Epidermal melanocyte (primary cell): Measurements from ENCODE around the gene MAST2.
"Not testable (repeated sequence)": the region's sequence is repeated elsewhere in the genome, so short reads cannot be mapped to it uniquely, and the experiment has no call there.

Experiments used
- DNase-seq: peaks from one replicate; pipeline ENCODE4 v3.0.0; 2011; ENCODE audit warnings: low spot score; ENCODE audit not compliant: insufficient read length

Gene MAST2

DNA sequence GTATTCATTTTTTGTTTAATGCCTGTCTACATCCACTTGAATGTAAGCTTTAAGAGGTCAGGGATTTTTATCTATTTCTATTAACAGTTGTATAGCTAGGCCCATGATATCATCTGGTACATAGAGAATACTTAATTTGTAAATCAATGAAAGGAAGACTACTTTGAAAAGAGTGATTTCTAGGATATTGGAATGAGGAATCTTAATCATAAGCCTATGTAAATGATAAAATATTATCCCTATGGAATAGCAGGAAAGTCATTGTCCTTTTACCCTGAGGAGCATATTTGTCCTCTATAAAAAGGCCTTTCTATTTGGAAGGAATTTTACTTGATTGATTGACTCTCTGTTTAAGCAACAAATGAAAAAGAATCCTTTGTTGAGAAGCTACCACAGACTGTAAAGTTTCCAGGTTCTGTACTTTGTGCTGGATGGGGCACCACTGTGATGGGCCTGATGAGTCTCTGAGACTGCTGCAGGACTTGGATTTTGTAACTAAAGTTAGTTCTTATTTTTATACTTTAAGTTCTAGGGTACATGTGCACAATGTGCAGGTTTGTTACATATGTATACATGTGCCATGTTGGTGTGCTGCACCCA is 53.8 kb downstream of the MAST2 start:
- no peak for DNase-seq

DNA sequence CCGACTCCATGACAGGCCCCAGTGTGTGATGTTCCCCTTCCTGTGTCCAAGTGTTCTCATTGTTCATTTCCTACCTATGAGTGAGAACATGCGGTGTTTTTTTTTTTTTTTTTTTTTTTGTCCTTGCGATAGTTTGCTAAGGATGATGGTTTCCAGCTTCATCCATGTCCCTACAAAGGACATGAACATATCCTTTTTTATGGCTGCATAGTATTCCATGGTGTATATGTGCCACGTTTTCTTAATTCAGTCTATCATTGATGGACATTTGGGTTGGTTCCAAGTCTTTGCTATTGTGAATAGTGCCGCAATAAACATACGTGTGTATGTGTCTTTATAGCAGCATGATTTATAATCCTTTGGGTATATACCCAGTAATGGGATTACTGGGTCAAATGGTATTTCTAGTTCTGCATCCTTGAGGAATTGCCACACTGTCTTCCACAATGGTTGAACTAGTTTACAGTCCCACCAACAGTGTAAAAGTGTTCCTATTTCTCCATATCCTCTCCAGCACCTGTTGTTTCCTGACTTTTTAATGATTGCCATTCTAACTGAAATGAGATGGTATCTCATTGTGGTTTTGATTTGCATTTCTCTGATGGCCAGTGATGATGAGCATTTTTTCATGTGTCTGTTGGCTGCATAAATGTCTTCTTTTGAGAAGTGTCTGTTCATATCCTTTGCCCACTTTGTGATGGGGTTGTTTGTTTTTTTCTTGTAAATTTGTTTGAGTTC is 54.5 kb downstream of the MAST2 start:
- not testable (repeated sequence) for DNase-seq

DNA sequence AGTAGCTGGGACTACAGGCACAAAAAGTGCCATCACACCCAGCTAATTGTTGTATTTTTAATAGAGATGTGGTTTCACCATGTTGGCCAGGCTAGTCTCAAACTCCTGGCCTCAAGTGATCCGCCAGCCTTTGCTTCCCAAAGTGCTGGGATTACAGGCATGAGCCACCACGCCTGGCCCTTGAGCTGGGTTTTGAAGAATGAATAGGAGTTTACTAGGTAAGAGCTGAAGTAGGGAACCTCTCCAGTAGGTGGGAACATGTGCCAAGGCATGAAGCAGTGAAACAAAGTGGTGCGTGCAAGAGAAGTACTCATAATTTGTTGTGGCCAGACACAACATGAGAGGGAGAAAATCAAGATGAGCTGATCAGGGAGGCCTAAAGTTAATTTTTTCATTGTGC is 55.8 kb downstream of the MAST2 start:
- no peak for DNase-seq

DNA sequence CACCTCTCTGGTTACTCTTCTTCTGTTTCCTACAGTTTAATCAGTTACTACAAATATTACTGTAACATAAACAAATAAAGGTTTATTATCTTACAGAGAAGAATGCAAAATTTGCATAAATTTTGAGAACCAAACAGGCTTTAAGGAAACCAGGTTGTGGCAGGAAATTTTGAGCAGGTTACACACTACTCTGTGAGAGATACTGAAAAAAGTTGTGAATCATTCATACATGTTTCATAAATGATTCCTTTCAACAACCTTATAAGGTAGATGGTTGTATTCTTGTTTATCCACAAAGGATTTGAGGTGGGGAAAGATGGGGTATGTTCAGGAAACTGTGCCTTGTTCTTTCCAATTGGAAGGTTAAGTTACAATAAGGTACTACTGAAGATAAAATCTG is 58.6 kb downstream of the MAST2 start:
- no peak for DNase-seq

DNA sequence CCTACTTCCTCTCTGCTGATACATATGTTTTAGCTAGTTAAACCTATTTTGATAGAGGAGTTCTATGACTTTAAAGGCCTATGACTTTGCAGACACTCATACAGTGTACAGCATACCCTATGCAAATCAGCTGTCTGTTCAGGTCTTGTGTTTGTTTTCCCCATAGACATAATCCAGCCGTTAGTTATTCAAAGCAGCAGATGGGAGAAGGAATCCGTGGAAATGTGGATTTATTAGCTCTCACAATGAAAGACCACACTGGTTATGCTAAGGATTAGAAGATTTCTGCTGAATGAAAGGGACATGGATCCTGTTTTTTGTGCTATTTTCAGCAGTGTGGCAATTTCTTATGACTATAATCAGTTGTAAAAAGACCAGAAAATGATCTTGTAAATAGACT is 59.8 kb downstream of the MAST2 start:
- DNase-seq: peak; percentile 34

DNA sequence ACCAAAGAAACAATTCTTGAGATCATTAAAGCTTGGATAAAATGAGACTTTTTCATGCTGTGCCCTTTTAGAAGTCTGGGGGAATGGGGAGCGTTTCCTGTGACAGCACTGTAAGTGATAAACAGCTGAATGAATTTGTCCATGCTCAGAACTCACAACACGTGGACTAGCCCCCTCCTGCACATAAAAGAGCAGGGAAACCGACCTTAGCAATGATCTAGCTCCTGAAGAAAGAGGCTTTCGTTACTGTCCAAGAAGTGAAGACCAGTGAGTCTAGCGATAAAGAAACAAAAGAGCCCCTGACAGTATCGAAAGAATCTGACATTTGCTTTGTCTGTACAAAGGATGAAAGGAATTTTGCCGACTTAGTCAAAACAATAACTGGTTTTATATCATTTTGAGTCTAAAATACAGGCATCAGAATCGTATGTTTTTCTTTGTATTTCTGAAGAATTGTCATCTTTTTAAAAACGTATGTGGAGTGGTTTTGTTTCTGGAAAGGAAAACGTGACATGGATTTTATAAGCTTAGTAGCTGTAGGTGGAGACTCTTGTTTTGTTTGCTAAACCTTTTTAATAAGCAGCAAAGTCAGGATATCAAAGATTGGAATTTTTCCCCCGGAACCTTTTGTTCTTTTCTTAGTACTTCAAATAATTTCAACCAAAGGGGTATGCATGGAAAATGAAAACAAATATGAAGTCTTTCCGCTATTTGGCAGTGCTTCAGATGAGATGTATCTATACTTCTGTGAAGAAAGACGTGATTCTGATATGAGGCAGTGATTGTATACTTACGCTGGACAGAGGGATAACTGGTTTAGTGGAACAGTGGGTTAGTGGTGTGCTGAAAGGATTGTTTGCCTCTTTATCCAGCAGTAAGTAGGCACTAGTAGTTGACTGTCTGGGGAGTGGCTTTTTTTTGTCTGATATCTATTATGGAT is 61.0 kb downstream of the MAST2 start:
- DNase-seq: no peak

DNA sequence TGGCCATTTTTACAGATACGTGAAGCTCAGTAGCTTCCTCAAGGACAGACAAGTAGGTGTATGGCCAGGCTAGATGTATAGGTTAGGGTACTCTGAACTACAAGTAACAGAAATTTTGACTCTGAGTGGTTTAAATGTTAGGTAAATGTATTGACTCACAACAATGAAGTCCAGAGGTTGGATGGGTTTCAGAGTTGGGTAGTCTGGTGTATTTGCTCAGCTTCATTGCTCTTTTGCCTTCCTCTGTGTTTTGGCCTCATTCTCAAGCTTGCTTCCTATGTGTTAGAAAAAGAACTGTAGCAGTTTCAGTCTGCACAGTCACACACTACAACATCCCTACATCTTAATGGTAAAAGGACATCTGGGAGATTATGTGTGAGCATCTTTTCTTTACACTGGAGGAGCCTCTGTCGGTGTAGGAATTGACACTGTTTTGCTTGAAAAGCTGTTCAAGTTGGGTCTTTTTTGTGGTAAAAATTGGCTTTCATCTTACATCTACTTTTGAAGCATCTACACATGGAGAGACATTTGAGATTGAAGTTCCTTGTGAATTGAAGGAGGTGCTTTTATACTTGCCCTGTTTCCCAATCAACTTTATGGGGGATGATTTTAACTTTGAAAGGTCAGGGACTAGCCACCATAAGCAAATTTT is 64.4 kb downstream of the MAST2 start:
- no peak for DNase-seq

DNA sequence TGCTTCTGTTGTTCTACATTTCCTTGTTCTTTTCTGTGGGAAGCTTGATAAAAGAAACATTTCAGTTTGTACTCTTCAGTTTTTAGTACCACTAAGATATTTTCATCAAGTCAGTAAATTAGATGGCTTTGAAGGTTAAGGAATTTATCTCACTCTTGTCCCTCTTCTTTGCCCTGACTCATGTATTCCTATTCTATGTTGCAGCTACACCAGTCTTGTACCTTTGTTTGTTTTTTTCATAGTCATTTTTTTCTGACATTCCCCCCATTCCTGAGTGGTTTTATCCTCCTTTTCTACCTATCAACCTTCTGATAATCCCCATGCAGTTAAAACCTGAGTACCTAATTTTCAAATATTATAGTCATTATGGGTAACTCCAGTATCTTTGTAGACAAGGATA is 65.4 kb downstream of the MAST2 start:
- no peak for DNase-seq

DNA sequence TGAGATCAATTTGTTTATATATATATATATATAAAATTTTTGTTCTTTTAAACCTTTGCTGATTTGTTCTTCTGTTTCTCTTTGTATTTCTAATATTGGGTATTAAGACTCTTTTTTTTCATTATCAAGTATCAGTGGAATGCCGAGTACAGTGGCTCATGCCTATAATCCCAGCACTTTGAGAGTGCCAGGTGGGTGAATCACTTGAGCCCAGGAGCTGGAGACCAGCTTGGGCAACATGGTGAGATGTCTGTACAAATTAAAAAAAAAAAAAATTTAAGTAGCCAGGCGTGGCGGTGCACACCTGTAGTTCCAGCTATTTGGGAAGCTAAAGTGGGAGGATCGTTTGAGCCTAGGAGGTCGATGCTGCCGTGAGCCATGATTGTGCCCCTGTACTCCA is 67.1 kb downstream of the MAST2 start:
- DNase-seq: no peak

DNA sequence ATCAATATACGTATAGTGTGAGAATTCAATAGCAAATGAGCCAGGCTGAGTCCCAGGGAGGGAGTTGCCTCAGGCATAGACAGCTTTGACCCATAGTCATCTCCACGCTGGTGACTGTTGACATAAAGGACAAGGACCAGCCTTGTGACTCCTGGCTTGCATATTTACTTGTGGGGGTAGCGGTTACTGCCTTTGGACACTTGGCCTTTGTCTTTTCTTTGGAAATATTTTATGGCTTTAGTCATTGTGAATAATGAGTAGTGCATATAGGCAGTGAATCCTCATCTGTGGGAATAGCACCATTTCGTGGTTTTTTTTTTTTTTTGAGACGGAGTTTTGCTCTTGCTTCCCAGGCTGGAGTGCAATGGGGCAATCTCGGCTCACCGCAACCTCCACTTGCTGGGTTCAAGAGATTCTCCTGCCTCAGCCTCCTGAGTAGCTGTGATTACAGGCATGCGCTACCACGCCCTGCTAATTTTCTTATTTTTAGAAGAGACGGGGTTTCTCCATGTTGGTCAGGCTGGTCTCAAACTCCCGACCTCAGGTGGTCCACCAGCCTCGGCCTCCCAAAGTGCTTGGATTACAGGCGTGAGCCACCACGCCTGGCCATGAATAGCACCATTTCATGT is 68.9 kb downstream of the MAST2 start:
- DNase-seq: not testable (repeated sequence)

DNA sequence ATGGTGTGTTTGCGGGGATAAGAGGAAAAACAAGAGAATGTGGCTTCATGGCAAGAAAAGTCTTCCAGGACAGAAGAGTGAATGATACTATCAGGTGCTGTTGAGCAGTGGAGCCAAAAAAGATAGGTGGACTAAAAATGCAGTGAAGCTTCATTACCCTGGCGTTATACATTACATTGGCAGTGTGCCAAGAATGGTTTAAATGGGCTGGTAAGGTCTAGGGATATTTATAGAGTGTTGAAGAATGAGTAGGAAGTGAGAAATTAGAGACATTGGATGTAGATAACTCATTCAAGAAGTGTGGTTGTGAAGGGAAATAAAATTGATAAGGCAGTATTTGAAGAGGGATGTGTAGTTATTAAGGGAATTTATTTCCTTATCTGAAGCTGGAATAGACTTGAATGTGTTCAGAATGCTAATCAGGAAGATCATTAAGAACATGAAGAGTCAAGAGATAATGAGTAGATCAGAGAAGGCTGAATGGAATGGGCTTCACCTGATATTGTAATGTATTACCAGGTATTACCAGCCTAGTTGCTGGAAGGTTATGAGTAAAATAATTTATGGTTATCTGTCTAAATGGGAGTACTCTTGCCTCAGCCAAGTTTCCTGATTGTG is 72.7 kb downstream of the MAST2 start:
- DNase-seq: no peak

DNA sequence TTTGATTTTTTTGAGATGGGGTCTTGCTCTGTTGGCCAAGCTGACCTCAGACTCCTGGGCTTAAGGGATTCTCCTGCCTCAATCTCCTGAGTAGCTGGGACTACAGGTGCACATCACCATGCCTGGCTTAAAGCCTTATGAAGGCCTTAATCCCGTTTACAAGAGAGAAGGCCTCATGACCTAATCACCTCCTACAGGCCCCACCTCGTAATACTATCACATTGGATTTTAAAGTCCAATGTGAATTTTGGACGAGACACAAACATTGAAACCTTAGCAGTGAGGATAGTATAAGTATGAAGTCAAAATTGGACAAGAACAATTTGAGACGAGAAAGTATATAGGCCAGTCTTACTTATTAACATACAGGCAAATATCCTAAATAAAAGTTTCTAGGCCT is 73.9 kb downstream of the MAST2 start:
- no peak for DNase-seq

DNA sequence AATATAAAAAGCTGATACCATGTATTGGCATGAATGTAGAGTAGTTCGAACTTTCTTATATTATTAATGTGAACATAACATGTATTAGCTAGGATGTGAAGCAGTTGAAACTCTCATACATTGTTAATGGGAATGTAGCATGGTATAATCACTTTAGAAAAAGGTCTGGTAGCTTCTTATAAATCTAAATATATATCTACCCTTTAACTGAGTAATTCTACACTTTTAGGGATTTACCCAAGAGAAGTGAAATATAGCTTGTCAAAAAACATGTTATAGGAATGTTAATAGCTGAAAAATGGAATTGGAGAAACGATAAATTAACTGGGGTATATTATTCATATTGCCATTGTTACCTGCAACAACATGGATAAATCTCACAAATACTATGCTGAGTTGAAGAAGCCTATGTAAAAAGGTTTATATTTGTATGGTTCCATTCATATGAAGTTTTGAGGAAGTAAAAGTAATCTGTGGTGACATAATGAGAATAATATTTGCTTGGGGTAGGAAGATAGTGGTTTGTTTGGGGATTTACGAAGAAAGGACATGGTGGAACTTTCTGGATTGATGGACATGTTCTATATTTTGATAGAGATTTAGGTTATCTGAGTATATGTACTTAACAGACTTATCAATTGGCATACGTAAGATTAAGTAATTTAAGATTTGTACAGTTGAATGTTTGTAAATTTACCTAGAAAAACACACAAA is 76.6 kb downstream of the MAST2 start:
- no peak for DNase-seq

DNA sequence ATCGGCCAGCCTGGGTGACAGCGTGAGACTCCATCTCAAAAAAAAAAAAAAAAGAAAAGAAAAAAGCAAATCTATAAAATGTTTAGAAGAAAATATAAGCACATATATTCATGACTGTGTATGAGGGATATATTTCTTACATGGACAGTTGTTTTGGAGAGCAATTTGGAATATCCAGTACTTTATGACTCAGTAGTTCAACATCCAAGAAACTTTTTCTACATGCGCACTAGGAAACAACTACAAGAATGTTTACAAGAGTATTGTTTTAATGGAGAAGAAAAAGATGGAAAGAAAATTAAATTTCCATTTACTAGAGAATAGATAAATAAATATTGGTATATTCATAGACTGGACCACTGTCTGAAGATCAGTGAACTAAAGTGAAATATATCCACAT is 77.5 kb downstream of the MAST2 start:
- DNase-seq: no peak

DNA sequence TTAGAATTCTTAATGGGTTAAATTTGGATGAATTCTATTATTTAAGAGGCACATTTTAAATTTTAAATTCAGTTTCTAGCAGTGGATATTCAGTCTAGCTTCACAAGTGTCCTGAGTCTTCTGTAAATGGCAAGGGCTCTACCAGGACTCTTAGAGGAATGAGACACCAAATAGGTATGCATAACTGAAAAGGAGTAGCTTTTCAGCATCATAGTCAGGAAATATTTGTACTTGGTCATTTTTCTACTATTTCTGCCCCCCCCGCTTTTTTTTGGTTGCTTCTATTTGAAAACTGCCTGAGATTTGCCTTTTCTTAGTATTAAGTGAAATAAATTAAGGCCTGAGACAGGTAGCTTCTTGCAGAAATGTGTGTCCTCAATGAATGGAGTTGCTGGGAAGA is 80.2 kb downstream of the MAST2 start:
- DNase-seq: no peak

DNA sequence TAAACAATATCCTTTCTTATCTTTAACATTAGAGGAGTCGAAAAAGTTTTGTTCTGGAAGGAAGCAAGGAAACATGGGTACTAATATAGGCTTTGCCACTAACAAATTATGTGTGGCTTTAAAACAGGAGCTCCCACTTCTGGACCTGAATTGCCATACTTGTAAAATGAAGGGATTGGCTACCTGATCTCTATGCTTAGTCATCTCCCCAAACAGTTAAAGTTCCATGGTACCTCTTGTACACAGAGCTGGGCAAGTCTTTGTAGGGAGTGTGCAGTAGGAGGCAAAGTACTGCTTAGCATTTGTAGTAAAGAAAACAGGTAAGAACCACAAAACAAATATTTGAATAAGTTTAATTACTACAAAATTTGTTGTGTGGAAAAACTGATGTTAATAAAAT is 81.3 kb downstream of the MAST2 start:
- no peak for DNase-seq

DNA sequence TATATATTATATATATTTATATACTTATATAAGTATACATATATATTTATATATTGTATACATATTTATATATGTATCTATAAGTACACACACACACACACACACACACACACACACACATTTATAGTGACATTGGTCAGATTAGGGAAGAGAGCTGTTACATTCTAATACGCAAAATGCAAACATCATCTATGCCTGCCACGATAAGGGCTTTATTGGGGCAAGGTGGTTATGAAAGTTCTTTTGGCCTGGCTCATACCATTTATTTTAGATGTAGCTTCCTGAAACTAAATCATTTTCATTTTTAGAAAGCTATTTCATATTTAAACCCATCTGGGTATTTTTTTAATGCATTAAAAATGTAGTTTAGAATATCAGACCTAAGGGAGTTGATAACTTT is 82.8 kb downstream of the MAST2 start:
- no peak for DNase-seq

DNA sequence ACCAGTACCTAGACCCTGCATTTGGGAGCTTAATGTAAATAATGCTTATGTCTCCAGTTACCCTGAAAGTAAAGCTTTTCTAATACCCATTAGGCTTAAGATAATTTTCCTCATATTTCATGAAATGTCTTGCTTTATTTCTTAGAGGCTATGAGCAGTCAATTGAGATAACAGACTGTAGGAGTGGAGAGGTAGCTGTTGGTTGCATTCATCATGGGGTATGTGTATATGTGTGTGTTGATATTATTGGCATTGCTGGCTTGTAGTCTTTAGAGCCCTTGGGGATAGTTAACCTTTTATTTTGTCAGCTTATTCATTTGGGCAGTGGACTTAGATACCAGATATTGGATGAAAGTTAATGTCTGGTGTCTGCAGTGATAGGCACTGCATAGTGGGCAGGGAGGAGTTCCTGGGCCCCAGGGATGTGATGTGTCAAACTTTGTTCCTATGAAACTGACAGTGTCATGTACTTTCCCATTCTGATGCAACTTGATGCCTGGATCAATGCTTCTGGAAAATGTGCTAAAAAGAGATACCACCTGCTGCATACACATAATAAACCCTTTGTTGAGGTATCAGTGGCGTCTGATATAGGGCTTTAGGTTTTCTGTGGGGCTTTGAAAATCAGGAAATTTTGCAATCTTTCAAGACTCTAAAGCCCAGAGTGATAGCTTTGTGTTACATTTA is 83.9 kb downstream of the MAST2 start:
- DNase-seq: no peak

DNA sequence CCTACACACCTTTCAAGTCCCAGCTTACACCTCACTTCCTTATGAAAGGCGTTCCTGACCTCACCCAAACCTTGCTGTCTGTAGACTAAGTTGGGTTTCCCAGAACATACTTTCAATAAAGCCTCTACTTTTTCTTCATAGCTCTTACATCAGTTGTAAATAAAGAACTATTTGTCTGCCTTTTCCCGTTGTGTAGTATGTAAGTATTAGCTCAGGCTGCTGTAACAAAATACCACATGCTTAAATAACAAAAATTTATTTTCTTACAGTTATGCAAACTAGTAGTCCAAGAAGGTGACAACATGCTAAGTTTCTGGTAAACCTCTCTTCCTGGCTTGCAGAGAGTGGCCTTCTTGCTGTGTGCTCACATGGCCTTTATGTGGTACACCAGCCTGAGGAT is 86.7 kb downstream of the MAST2 start:
- DNase-seq: no peak

DNA sequence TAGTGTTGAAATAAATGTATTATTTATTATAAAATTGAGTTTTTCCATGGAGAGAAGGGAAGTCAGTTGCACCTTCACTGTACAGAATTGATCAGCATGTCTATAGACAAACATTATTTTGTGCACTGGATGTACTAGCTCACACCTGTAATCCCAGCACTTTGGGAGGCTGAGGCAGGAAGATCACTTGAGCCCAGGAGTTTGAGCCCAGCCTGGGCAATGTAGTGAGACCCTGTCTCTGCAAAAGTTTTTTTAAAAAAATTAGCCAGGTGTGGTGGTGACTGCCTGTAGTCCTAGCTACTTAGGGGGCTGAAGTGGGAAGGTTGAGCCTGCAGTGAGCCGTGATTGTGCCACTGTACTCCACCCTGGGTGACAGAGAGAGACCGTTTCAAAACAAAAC is 87.7 kb downstream of the MAST2 start:
- DNase-seq: no peak
